T-helper 1 cell (primary cell): ENCODE measurements around the gene TSPAN33.
"Not testable (repeated sequence)": the region's sequence is repeated elsewhere in the genome, so short reads cannot be mapped to it uniquely, and the experiment has no call there.

Experiments
- DNase-seq, 5 donors: peaks; one replicate each; pipeline ENCODE4 v3.0.0-alpha.2; 2012 to 2020

The TSPAN33 gene

DNA sequence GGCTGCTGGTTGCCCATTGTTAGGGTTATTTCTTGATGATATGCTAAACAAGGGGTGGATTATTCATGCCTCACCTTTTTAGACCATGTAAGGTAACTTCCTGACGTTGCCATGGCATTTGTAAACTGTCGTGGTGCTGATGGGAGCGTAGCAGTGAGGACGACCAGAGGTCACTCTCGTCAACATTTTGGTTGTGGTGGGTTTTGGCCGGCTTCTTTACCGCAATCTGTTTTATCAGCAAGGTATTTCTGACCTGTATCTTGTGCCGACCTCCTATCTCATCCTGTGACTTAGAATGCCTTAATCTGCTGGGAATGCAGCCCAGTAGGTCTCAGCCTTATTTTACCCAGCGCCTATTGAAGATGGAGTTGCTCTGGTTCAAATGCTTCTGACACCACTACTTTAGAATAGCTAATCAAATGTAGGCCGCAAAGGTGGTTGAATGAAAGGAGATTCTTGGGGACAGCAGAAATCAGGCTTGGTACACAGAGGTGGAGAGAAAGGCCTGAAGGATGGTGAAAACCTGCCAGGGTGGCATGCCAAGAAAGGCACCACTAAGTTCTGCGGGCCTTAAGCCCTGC, 26.0 kb downstream of the TSPAN33 start:
- DNase-seq, result no peak

DNA sequence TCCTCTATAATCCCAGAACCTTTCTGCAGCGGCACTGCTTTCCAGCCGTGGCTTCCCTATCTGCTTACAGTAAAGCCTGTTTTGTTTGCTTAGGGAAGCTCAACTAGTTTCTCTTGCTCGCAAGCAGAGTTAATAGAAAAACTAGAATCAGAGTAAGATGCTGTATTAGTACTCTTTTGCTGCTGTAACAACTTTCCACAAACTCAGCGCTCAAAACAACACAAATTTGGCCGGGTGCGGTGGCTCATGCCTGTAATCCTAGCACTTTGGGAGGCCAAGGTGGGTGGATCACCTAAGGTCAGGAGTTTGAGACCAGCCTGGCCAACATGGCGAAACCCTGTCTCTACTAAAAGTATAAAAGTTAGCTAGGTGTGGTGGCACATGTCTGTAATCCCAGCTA, 29.4 kb downstream of the TSPAN33 start:
- not testable (repeated sequence) for DNase-seq

DNA sequence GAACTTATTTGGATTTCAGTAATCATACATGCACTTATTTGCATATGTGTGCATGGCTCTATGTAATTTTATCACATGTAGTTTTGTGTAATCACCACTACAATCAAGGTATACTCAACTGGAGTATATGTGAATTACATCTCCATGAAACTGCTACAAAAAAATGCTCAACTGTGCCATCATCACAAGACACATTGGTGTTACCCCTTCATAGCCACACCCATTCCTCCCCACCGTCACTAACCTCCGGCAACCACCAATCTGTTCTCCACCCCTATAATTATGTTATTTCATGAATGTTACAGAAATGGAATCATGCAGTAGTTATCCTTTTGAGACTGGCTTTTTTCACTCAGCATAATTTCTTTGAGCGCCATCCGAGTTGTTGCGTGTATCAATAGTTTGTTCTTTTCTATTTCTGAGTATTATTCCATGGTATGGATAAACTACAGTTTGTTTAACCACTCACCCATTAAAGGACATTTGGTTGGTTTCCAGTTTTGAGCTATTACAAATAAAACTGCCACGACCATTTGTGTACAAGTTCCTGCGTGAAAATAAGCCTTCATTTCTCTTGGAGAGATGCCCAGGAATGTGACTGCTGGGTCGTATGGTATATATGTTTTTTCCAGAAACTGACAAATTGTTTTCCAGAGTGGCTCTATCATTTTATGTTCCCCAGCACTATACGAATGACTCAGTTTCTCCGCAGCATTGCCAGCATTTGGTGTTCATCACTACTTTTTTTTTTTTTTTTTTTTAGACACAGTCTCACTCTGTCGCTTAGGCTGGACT, 32.6 kb downstream of the TSPAN33 start:
- no peak for DNase-seq

DNA sequence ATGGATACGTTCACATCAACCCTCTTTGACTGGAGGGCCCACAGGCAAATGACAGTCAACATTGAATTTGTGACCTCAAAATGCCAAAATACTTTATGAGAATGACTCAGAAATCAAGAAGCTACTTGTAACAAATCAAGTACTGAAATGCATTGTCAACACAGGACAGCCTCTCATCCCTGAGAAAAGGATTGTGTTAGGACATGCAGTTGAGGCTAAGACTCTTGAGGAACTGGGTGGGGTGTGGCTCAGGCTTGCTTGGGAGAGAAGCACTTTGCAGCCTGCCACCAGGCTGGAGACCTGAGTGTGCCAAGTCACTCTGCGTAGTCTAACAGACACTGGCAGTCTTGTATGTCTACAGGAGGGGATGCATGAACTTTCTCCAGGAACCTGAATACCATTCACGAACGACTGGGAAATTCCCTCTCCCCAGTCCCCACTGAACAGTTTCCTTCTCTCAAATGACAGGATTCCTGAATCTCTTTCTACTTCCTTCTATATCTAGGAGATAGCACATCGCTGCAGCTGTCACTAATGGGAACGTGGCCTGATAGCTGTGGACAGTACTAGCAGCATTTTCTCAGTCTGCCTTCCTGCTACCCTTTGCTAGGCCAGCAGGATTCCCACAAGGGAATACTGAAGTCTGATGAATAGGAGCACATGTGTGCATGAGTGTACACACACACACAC, 40.6 kb downstream of the TSPAN33 start:
- no peak for DNase-seq

DNA sequence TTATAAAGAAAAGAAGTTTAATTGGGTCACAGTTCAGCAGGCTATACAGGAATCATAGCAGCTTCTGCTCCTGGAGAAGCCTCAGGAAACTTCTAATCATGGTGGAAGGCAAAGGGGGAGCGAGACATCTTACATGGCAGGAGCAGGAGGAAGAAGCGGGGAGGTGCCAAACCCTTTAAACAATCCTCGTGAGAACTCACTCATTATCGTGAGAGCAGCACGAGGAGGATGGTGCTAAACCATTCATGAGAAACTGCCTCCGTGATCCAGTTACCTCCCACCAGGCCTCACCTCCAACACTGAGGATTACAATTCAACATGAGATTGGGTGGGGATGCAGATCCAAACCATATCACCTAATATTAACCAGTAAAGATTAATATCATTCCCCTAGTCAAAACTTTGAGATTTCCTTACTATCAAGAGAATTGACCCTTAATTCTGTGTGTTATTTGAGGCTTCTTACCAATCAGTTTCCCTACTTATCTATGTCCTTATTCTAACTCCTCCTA, 42.3 kb downstream of the TSPAN33 start:
- no peak for DNase-seq

GRCh38 chr7:129187681-129188371, 43.3 kb downstream of the TSPAN33 start:
- no peak for DNase-seq

DNA sequence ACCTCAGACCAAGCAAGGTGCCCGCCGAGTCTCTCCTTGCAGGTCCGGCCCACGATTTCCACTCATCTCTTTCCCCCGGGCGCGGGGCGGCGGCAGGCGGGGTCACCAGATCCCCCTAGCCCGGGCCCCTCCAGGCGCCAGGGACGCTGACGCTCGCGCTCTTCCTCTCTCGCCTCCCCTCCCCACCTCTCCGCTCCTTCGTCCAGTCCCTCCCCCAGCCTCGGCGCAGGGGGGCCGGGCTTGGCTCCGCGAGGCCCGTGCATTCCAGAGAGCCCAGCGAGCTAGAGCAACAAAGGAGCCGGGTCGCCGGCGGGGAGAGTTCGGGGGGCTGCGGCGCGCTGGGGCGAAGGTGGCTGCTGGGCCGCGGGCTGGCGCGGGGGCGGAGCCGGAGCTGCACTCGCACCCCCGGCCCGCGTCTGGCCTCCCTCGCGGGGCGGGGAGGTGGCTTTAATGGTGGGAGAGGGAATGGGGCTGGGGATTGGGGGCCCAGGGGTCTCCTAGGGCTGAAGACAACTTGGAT, 43.9 kb downstream of the TSPAN33 start, which contains the start of gene SMO:
Gene SMO, plus strand, starts transcription at position 262 of the 520 bp plus-strand sequence. CDS start 519 bp downstream, outside the sequence.
- DNase-seq, result no peak

- no peak for DNase-seq
Measured at GRCh38 chr7:129188892-129189660, 44.6 kb downstream of the TSPAN33 start.

GRCh38 chr7:129189661-129190310, 45.3 kb downstream of the TSPAN33 start:
- DNase-seq, result no peak

- no peak for DNase-seq
Measured at GRCh38 chr7:129191272-129191671, 46.8 kb downstream of the TSPAN33 start.

GRCh38 chr7:129193892-129194291, 49.4 kb downstream of the TSPAN33 start:
- no peak for DNase-seq

GRCh38 chr7:129197771-129198170, 53.3 kb downstream of the TSPAN33 start:
- DNase-seq, result no peak

- no peak for DNase-seq
Measured at GRCh38 chr7:129199406-129199805, 54.9 kb downstream of the TSPAN33 start.

- DNase-seq, result no peak
Measured at GRCh38 chr7:129202058-129202777, 57.7 kb downstream of the TSPAN33 start.

GRCh38 chr7:129203050-129203741, 58.7 kb downstream of the TSPAN33 start:
- no peak for DNase-seq

GRCh38 chr7:129205126-129205818, 60.8 kb downstream of the TSPAN33 start:
- no peak for DNase-seq

- DNase-seq, result no peak
Measured at GRCh38 chr7:129205987-129206785, 61.7 kb downstream of the TSPAN33 start.

DNA sequence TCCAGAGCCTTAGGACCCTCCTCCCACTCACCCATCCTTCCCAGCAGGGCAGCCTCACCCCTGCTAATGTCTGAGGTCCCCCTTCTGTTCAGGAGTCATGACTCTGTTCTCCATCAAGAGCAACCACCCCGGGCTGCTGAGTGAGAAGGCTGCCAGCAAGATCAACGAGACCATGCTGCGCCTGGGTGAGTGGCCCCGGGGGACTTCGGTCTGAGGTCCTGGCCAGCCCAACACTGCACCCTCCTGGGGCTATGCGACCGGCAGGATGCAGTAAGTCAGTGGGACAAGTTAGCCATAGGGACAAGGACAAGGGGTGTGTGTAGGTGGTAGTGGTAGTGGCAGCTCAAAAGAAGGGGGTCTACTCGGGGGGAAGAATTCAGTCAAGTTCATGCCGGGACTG, 64.2 kb downstream of the TSPAN33 start:
- DNase-seq, result no peak
